Stomach (tissue), 4 donors: ENCODE measurements around the gene GLYATL1.

Experiments used
- CTCF ChIP-seq, 7 experiments: fragments of 450-650 bp in 4 of 7; fragments of 200-600 bp in 3 of 7; sonication (generic) in 3 of 7; IDR thresholded peaks; one replicate each; pipeline ENCODE4 v1.5.1; 2016 to 2019; ENCODE audit warnings: antibody characterized with exemption in 7 of 7, control low read depth in 2 of 7, mild to moderate bottlenecking in 1 of 7
- EP300 ChIP-seq: sonication (generic); formaldehyde crosslinking; IDR thresholded peaks from one replicate; pipeline ENCODE4 v1.6.1; 2017; ENCODE audit warnings: antibody characterized with exemption

GRCh38 chr11:58958500-58958899 lies 19.2 kb downstream of the GLYATL1 start:
- no peak for TF ChIP-seq EP300
- peak in 3 of 7 experiments; percentile 25 to 43 (median 42) for TF ChIP-seq CTCF (IDR thresholded peaks at IDR 0.05)
